ENCODE measurements around the gene IBTK.

DNA sequence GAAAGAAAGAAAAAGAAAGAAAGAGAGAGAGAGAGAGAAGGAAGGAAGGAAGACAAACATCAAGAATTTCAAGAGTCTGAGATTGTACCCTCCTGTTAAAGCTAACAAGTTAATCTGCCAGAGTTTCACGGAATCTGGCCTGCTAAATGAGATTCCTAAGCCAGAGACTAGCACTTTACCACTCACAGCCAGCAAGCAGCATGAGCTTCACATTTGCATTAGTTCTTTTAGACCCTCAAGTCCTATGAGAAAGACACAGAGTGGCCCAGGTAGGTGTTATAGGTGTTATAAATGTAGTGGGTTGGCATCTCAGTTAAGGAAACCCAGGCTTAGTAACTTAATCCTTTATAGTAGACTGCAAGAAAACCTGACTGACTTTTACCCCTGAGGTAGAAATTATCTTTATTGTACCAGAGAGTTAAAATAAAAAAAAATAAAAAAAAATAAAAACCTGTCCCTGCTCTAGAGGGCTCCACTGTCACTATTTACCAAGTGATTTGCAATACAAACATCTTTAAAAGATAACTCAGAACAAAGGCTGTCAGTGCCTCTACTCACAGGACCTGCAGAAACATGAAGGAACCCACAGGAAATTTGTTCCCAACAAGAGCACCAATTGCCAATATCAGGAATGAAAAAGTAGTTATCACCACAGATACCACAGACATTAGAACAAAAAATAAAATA lies 9.7 kb upstream of the IBTK start:
- TF ChIP-seq, protein P1, sequence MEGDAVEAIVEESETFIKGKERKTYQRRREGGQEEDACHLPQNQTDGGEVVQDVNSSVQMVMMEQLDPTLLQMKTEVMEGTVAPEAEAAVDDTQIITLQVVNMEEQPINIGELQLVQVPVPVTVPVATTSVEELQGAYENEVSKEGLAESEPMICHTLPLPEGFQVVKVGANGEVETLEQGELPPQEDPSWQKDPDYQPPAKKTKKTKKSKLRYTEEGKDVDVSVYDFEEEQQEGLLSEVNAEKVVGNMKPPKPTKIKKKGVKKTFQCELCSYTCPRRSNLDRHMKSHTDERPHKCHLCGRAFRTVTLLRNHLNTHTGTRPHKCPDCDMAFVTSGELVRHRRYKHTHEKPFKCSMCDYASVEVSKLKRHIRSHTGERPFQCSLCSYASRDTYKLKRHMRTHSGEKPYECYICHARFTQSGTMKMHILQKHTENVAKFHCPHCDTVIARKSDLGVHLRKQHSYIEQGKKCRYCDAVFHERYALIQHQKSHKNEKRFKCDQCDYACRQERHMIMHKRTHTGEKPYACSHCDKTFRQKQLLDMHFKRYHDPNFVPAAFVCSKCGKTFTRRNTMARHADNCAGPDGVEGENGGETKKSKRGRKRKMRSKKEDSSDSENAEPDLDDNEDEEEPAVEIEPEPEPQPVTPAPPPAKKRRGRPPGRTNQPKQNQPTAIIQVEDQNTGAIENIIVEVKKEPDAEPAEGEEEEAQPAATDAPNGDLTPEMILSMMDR (IDR thresholded peaks at IDR 0.05), result peak in 1 of 4 experiments; percentile 17
- TF ChIP-seq POLR2A (IDR thresholded peaks at IDR 0.05), result no peak

Data from prostate gland (tissue), 2 donors.